GM12878 (cell line): ENCODE measurements around the gene MRM3.

Experiments
- CTCF ChIP-seq, 3 experiments: IDR thresholded peaks in 2 of 3; conservative IDR thresholded peaks in 1 of 3; 2 replicates each; pipeline ENCODE4 v1.5.1; 2011; ENCODE audit warnings: low read depth in 3 of 3, low read length in 3 of 3, mild to moderate bottlenecking in 3 of 3, control low read depth in 2 of 3, moderate library complexity in 2 of 3, inconsistent platforms in 1 of 3, mixed read lengths in 1 of 3; ENCODE audit not compliant: control insufficient read depth in 2 of 3, insufficient read depth in 1 of 3; ENCODE audit errors: extremely low read depth in 1 of 3
- POLR2A ChIP-seq: IDR thresholded peaks from 2 replicates; pipeline ENCODE4 v1.6.1; 2011; ENCODE audit warnings: low read depth, mild to moderate bottlenecking, low read length
- ZNF274 ChIP-seq: IDR thresholded peaks from one replicate; pipeline ENCODE4 v1.8.0; 2011; ENCODE audit not compliant: insufficient read length, insufficient read depth

DNA sequence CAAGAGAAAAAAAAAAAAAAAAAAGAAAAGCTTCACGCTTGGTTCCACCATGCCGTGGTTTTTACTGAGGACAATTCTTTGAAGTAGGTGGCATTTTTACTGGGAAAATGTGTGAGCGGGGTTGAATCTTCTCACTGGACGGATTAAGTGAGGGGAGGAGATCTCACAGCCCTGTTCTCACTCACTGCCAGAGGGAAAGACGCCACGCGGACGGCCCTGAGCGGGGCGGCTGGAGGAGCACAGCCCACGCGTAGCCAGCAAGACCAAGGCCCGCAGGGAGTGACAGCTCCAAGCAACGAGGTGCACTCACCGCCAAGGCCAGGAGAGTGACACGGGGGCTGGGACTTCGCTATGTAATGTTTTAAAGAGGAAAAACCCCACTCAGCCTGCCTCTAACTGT is 43.1 kb downstream of the MRM3 start:
- TF ChIP-seq CTCF (IDR thresholded peaks at IDR 0.05 in 2 of 3, conservative IDR thresholded peaks at IDR 0.05 in 1 of 3; ENCODE audit: control insufficient read depth in 2 of 3, extremely low read depth in 1 of 3, insufficient read depth in 1 of 3, low read depth in 3 of 3, low read length in 3 of 3), result no peak
- TF ChIP-seq ZNF274, result no peak
- TF ChIP-seq POLR2A, result no peak
